ENCODE data around the gene XAGE2.

GRCh38 chrX:52410439-52411394 is 41.9 kb downstream of the XAGE2 start:
- TF ChIP-seq CTCF (conservative IDR thresholded peaks at IDR 0.05 in 1 of 2, IDR thresholded peaks at IDR 0.05 in 1 of 2; ENCODE audit: low read depth in 1 of 2, low read length in 2 of 2) (no peak), EZH2 (IDR thresholded peaks at IDR 0.05; ENCODE audit: low read length, missing control alignments) (no peak)
